Measurements from ENCODE around the gene PRSS57. TPM values are rescaled to one million over a fixed set of nuclear protein-coding genes. Genes with fewer than 3 reads are reported as not detected.
"Not testable (repeated sequence)": the region's sequence is repeated elsewhere in the genome, so short reads cannot be mapped to it uniquely, and the experiment has no call there.

The PRSS57 gene
- total RNA-seq: not detected
- long read RNA-seq: 0 reads

DNA sequence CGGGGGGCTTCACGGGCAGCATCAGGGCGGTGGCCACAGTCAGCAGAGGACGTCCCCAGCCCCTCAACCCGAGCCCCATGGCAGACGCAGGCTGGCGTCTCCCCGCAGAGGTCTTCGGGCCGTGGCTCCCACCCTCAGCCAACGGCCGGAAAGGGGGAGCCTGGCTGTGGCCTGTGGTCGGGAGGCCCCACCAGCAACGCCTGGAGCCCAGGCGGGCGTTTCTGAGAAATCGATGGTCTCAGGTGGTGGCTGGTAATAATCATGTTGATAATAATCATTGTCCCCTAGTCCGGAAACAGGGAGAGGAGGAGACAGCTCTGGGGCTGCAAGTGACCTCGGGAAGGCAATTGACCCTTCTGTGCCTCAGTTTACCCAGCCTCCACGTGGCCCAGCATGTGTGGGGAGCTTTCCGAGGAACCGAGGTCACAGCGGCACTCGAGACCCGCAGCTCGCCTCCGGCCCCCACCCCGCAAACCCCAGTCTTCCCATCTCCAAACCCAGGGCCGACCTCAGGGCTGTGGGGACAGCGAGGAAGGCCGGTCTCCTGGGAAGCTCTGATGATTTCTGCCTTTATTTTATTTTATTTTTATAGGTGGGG, at the start of gene PRSS57:
TSS of gene PRSS57 (minus strand) at position 101 of the 598 bp plus-strand sequence. CDS start at position 79, 22 bp downstream.
- intact Hi-C loops (cut with DNase I): no loop called here
- Histone ChIP-seq H3K36me3 (no peaks in the 10 kb centered on the region), H3K27ac (no peak within 1 kb of the TSS), H3K9me3 (no peaks in the 10 kb centered on the region), H3K27me3 (ENCODE audit: low read depth) (peaks cover 20% of the 10 kb centered on the region), H3K4me3 (no peak within 1 kb of the TSS), H3K4me1 (no peaks in the 10 kb centered on the region)
- DNase-seq (no peak), ATAC-seq (peak; percentile 9 to 13)
- TF ChIP-seq, protein P1, sequence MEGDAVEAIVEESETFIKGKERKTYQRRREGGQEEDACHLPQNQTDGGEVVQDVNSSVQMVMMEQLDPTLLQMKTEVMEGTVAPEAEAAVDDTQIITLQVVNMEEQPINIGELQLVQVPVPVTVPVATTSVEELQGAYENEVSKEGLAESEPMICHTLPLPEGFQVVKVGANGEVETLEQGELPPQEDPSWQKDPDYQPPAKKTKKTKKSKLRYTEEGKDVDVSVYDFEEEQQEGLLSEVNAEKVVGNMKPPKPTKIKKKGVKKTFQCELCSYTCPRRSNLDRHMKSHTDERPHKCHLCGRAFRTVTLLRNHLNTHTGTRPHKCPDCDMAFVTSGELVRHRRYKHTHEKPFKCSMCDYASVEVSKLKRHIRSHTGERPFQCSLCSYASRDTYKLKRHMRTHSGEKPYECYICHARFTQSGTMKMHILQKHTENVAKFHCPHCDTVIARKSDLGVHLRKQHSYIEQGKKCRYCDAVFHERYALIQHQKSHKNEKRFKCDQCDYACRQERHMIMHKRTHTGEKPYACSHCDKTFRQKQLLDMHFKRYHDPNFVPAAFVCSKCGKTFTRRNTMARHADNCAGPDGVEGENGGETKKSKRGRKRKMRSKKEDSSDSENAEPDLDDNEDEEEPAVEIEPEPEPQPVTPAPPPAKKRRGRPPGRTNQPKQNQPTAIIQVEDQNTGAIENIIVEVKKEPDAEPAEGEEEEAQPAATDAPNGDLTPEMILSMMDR (IDR thresholded peaks at IDR 0.05): no peak

DNA sequence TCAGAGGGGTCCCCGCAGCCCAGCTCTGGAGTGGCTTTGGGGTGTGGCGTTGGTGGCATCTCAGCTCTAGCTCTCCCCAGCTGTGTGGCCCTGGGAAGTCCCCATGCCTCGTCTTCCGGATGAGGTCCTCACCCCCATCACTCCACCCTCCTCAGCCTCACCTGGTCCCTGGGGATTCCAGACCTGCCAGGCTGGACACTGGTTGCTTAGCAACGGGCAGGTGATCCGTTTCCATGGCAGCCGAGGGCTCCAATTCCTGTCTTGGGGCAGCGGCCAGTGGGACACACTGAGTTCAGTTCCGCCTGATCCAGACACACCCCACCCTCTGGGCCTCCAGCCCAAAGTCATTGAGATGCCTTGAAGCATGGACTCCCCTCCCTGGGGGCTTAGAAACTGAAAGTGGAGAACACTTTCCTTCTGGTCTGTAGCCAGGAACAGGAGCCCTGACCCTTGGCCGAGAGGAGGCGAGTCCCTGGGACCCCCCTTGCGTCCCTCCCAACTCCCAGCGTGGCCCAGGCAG, 48.0 kb upstream of the PRSS57 start:
- intact Hi-C loops (cut with DNase I): no loop called here
- Histone ChIP-seq H3K4me1 (no peaks in the 10 kb centered on the region), H3K27ac (no peak overlapping the region), H3K27me3 (ENCODE audit: low read depth) (no peaks in the 10 kb centered on the region), H3K4me3 (no peak overlapping the region), H3K9me3 (peaks cover 7% of the 10 kb centered on the region), H3K36me3 (peaks cover 7% of the 10 kb centered on the region)
- peak; percentile 72 for DNase-seq
- peak; percentile 20 to 47 for ATAC-seq
- TF ChIP-seq, protein P1 (IDR thresholded peaks at IDR 0.05): no peak

DNA sequence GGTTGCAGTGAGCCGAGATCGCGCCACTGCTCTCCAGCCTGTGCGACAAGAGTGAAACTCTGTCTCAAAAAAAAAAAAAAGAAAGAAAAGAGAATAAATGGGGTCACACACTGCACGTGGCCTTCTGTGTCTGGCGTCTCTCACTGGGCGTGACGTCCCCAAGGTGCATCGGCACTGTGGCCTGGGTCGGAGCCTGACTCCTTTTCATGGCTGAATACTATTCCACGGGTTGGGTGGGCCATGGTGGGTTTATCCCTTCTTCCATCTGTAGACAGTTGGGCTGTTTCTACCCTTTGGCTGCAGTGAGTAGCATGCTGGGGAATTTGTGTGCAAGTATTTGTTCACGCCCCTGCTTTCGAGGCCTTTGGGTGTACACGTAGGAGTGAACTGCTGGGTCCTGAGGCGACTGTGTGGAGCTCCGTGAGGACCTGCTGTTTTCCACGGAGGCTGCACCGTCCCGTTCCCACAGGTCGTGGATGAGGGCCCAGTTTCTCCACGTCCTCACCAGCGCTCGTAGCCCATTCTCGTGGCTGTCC, 47.4 kb upstream of the PRSS57 start:
- no peaks in the 10 kb centered on the region for H3K4me1 ChIP-seq
- ATAC-seq: no peak
- H3K27ac ChIP-seq: no peak overlapping the region
- H3K9me3 ChIP-seq: peaks cover 2% of the 10 kb centered on the region
- no peak overlapping the region for H3K4me3 ChIP-seq
- no peaks in the 10 kb centered on the region for H3K27me3 ChIP-seq (ENCODE audit: low read depth)
- DNase-seq: no peak
- intact Hi-C loops (cut with DNase I): no loop called here
- peaks cover 7% of the 10 kb centered on the region for H3K36me3 ChIP-seq
- TF ChIP-seq, protein P1 (IDR thresholded peaks at IDR 0.05): no peak

DNA sequence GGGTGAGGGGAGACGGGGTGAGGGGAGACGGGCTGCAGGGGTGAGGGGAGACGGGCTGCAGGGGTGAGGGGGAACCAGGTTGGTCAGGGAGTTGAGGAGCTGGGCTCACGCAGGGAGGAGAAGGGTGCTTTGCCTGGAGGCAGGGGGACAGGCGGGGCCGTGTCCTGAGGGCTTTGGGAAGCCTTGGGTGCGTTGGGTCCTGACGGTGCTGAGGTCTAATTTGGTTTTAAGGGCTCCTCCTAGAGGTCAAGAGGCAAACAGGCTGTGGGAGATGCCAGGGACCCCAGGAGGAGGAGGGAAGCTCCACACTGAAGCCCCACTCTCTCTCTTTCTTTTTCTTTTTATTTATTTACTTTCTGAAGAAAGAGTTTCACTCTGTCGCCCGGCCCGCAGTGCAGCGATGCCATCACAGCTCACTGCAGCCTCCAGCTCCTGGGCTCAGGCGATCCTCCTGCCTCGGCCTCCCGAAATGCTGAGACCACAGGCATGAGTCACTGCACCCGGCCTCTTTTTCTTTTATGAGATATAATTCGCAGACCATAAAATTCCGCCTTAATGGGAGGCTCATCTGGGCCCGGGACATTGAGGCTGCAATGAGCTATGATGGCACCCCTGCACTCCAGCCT, 46.4 kb upstream of the PRSS57 start:
- H3K27me3 ChIP-seq (ENCODE audit: low read depth): no peaks in the 10 kb centered on the region
- H3K4me3 ChIP-seq: no peak overlapping the region
- no peak overlapping the region for H3K27ac ChIP-seq
- H3K9me3 ChIP-seq: no peaks in the 10 kb centered on the region
- H3K36me3 ChIP-seq: peaks cover 7% of the 10 kb centered on the region
- no peaks in the 10 kb centered on the region for H3K4me1 ChIP-seq
- no peak for DNase-seq
- TF ChIP-seq, protein P1 (IDR thresholded peaks at IDR 0.05): no peak
- intact Hi-C loops (cut with DNase I): no loop called here
- no peak for ATAC-seq

DNA sequence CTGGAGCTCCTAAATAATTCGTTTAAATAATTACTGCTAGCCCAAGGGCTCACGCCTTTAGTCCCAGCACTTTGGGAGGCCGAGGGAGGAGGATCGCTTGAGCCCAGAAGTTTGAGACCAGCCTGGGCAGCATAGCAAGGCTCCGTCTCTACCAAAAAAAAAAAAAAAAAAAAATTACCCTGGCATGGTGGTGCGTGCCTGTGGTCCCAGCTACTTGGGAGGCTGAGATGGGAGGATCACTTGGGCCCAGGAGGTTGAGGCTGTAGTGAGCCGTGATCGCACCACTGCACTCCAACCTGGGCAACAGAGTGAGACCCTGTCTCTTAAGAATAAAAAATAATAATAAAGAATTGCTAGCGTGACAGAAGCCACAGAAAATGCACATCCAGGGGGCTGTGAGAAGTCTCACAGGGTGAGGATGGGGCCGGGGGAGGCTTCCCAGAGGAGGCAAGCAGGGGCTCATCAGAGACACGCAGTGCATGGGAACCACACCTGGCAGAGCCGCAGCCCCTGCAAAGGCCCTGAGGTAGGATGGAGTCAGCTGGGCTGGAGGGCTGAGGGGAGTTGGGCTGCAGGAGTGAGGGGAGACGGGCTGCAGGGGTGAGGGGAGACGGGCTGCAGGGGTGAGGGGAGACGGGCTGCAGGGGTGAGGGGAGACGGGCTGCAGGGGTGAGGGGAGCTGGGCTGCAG, 45.7 kb upstream of the PRSS57 start:
- intact Hi-C loops (cut with DNase I); ATAC-seq; H3K27me3 ChIP-seq (ENCODE audit: low read depth); H3K9me3 ChIP-seq; H3K4me1 ChIP-seq; H3K27ac ChIP-seq; H3K4me3 ChIP-seq; DNase-seq: not testable (repeated sequence)
- H3K36me3 ChIP-seq: peaks cover 13% of the 10 kb centered on the region
